Measurements from ENCODE around the gene XRCC5. TPM values are rescaled to one million over a fixed set of nuclear protein-coding genes. Genes with fewer than 3 reads are reported as not detected.

Gene XRCC5
- total RNA-seq, 1 experiment from 2014 or later = 424 TPM

DNA sequence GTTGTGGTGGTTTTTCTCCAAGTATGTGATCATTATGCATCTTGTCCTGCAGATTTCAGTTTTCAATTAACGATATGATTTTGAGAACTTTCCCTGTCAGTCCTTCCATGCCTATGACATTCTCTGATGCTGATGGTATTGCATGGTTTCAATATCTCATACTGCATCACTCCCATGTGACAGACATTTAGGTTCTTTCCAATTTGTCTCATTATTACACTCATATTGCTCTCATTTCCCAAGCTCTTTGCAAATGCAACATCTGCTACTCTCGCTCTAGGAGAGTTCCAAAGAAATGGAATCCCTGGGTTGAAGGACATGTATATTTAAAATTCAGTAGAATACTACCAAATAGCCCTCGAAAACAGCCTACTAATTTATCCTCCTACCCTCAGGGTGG lies 137.6 kb downstream of the XRCC5 start:
- no peaks in the 10 kb centered on the region for H3K27me3 ChIP-seq (ENCODE audit: insufficient read depth, low read length)
- H3K4me1 ChIP-seq (ENCODE audit: control insufficient read depth in 1 of 2, insufficient read depth in 2 of 2, low read length in 2 of 2) = no peaks in the 10 kb centered on the region
- ChIA-PET POLR2A (no interaction called here), RAD21 (ENCODE audit: low non-redundant PET in 1 of 2, low total read pairs in 2 of 2, uncharacterized antibody in 2 of 2, unreplicated experiment in 2 of 2) (no interaction called here), CTCF (no interaction called here)
- no peak for DNase-seq (ENCODE audit: low read depth, low spot score)
- H3K9me3 ChIP-seq (ENCODE audit: control insufficient read depth in 1 of 2, insufficient read depth in 1 of 2, low read depth in 1 of 2, low read length in 2 of 2) = no peaks in the 10 kb centered on the region
- BruUV-seq (replicated peaks) = no TSS peak
- ATAC-seq = no peak
- no peak overlapping the region for H3K9ac ChIP-seq (ENCODE audit: low read length)
- no peak overlapping the region for H3K4me2 ChIP-seq (ENCODE audit: low read length)
- H4K20me1 ChIP-seq (ENCODE audit: insufficient read depth) = no peaks in the 10 kb centered on the region
- no peak overlapping the region for H3K4me3 ChIP-seq (replicated peaks in 1 of 2; ENCODE audit: low read depth in 1 of 2, low read length in 2 of 2)
- no peak overlapping the region for H3K27ac ChIP-seq (ENCODE audit: low read depth, low read length)
- 0 out of 2 replicates have a peak, but pooled peaks cover 3% of the 10 kb centered on the region for H3K9me2 ChIP-seq (ENCODE audit: insufficient read depth)
- H2AFZ ChIP-seq (ENCODE audit: low read depth, low read length, poor library complexity, severe bottlenecking) = no peak overlapping the region
- H3K36me3 ChIP-seq (ENCODE audit: control insufficient read depth in 1 of 2, insufficient read depth in 2 of 2, low read length in 2 of 2) = no peaks in the 10 kb centered on the region
- intact Hi-C loops (cut with micrococcal nuclease) = no loop called here
- no peaks in the 10 kb centered on the region for H3K79me2 ChIP-seq (ENCODE audit: insufficient read depth, low read length)
- no peak for TF ChIP-seq FOSL1 (IDR thresholded peaks at IDR 0.05; ENCODE audit: low read depth)
- TF ChIP-seq, protein P1, sequence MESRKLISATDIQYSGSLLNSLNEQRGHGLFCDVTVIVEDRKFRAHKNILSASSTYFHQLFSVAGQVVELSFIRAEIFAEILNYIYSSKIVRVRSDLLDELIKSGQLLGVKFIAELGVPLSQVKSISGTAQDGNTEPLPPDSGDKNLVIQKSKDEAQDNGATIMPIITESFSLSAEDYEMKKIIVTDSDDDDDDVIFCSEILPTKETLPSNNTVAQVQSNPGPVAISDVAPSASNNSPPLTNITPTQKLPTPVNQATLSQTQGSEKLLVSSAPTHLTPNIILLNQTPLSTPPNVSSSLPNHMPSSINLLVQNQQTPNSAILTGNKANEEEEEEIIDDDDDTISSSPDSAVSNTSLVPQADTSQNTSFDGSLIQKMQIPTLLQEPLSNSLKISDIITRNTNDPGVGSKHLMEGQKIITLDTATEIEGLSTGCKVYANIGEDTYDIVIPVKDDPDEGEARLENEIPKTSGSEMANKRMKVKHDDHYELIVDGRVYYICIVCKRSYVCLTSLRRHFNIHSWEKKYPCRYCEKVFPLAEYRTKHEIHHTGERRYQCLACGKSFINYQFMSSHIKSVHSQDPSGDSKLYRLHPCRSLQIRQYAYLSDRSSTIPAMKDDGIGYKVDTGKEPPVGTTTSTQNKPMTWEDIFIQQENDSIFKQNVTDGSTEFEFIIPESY (IDR thresholded peaks at IDR 0.05; ENCODE audit: extremely low read depth, insufficient replicate concordance, low read length) = no peak

Other genes starting within 250 kb of the XRCC5 start
- 16.9 TPM for gene MREG, start 95.8 kb upstream of the XRCC5 start, total RNA-seq (2021; ENCODE audit: unreplicated experiment)
- 16.3 TPM for gene PECR, start 27.5 kb upstream of the XRCC5 start, total RNA-seq (2021; ENCODE audit: unreplicated experiment)
- gene TMEM169, start 27.4 kb upstream of the XRCC5 start, total RNA-seq (2021; ENCODE audit: unreplicated experiment) = 0.42 TPM

Measured in HCT116 (cell line).